K562 (cell line): ENCODE data around the gene RINL. TPM values are rescaled to one million over a fixed set of nuclear protein-coding genes. Genes with fewer than 3 reads are reported as not detected.

Experiments
- CBFA2T3 ChIP-seq: fragments of 450-650 bp; IDR thresholded peaks from 2 replicates; pipeline ENCODE4 v1.6.1; 2017
- MECOM ChIP-seq: fragments of 250-450 bp; sonication (Bioruptor Pico); IDR thresholded peaks from 2 replicates; pipeline ENCODE4 v1.8.0; 2022; ENCODE audit warnings: inconsistent platforms
- MEIS2 ChIP-seq: fragments of 450-650 bp; IDR thresholded peaks from 2 replicates; pipeline ENCODE4 v1.6.1; 2014; ENCODE audit warnings: mild to moderate bottlenecking; ENCODE audit not compliant: partially characterized antibody
- MTA3 ChIP-seq: fragments of 450-650 bp; formaldehyde crosslinking; IDR thresholded peaks from 2 replicates; pipeline ENCODE4 v1.6.1; 2017; ENCODE audit warnings: mild to moderate bottlenecking, borderline replicate concordance
- NELFE ChIP-seq: IDR thresholded peaks from 2 replicates; pipeline ENCODE4 v1.6.1; 2011; ENCODE audit warnings: mild to moderate bottlenecking; ENCODE audit not compliant: insufficient read depth, insufficient read length
- NR2C2 ChIP-seq, 2 experiments: fragments of 200-800 bp in 1 of 2; sonication (Bioruptor generic) in 1 of 2; sonication (generic) in 1 of 2; formaldehyde crosslinking in 1 of 2; IDR thresholded peaks; 2 replicates each; pipeline versions ENCODE4 v1.6.1 to v1.8.0; 2016 to 2022; ENCODE audit warnings: mild to moderate bottlenecking in 1 of 2, missing compliant biosample characterization in 1 of 2, missing genetic modification characterization in 1 of 2, missing genetic modification reagents in 1 of 2
- RAD51 ChIP-seq: fragments of 450-650 bp; IDR thresholded peaks from 2 replicates; pipeline ENCODE4 v1.7.1; 2016; ENCODE audit warnings: low read depth, mild to moderate bottlenecking, borderline replicate concordance
- RCOR1 ChIP-seq, 2 experiments: IDR thresholded peaks; 2 replicates each; pipeline ENCODE4 v1.6.1; 2012; ENCODE audit warnings: low read depth in 2 of 2, low read length in 2 of 2, borderline replicate concordance in 1 of 2, improper control_type of control experiment in 1 of 2
- USF2 ChIP-seq: sonication (generic); formaldehyde crosslinking; IDR thresholded peaks from 2 replicates; pipeline ENCODE4 v1.5.0; 2020; ENCODE audit warnings: missing genetic modification reagents
- VEZF1 ChIP-seq: fragments of 200-800 bp; sonication (Bioruptor generic); IDR thresholded peaks from 2 replicates; pipeline ENCODE4 v1.6.1; 2017; ENCODE audit warnings: missing genetic modification characterization, missing compliant biosample characterization
- ZBTB43 ChIP-seq: sonication (generic); formaldehyde crosslinking; IDR thresholded peaks from 2 replicates; pipeline ENCODE4 v1.8.0; 2023; ENCODE audit warnings: mild to moderate bottlenecking, missing genetic modification reagents
- ZFP30 ChIP-seq: fragments of 250-450 bp; sonication (Bioruptor Pico); IDR thresholded peaks from 2 replicates; pipeline ENCODE4 v1.8.0; 2022; ENCODE audit warnings: moderate library complexity, mild to moderate bottlenecking, inconsistent platforms, borderline replicate concordance
- polyA plus RNA-seq, 8 experiments: library from polyadenylated mRNA; depleted of rRNA in 4 of 8; stranded (reverse) in 5 of 8; unstranded in 3 of 8; fragments of >200 nt; fragmentation: Nextera tagmentation in 2 of 8; fragmentation: Illumina TruSeq in 1 of 8; extraction: Ambion mirVana in 2 of 8; extraction: Trizol in 1 of 8; gene quantifications; 2 replicates each; pipeline versions ENCODE4 v1.2.1 to v1.2.3, GENCODE V29; 2011 to 2014; ENCODE audit warnings: inconsistent platforms in 1 of 8, missing spikeins in 1 of 8
- total RNA-seq, 7 experiments: library from RNA; depleted of rRNA in 6 of 7; stranded (reverse); fragments of >200 nt in 6 of 7; fragmentation: Illumina TruSeq in 2 of 7; extraction: Trizol in 2 of 7; gene quantifications; 2 replicates each; pipeline versions ENCODE4 v1.2.1 to v1.2.3, GENCODE V29; 2011 to 2021; ENCODE audit warnings: low replicate concordance in 1 of 7

RINL gene
- total and polyA plus RNA-seq, 9 of the 15 experiments (the other 6 are each of a cell fraction or from before 2014, with no cell fraction given), result 0.82 to 10.9 (median 4.9) TPM

- TF ChIP-seq NR2C2 (CRISPR knock-in tag; IDR thresholded peaks at IDR 0.05) (no peak), NR2C2 (tag; IDR thresholded peaks at IDR 0.05) (peak; percentile 64), ZFP30 (CRISPR knock-in tag) (no peak), NELFE (no peak), CBFA2T3 (peak; percentile 73), MECOM (peak; percentile 70), RCOR1 (IDR thresholded peaks at IDR 0.05; ENCODE audit: borderline replicate concordance in 1 of 2, low read depth in 2 of 2, low read length in 2 of 2) (peak in 1 of 2 experiments; percentile 90; a peak in 2 of 4 replicates), RAD51 (no peak; the same call in 1 of the 2 replicates), VEZF1 (CRISPR knock-in tag) (peak; percentile 39; the same call in 1 of the 2 replicates), MEIS2 (peak; percentile 100), USF2 (0 out of 2 replicates have a peak, but pooled peaks have one; percentile 34), ZBTB43 (CRISPR knock-in tag) (no peak), MTA3 (peak; percentile 76; the same call in 1 of the 2 replicates)
Measured at GRCh38 chr19:38862321-38863059, 15.6 kb downstream of the RINL start (continued).
